H1 (cell line): ENCODE data around the gene MAP2K1. TPM values are rescaled to one million over a fixed set of nuclear protein-coding genes. Genes with fewer than 3 reads are reported as not detected.

Experiments
- CTCF ChIA-PET: fragments of 300-600 bp; sonication (Branson Sonifier 250); formaldehyde crosslinking; loops from one replicate; lab custom pipeline; 2021; ENCODE audit not compliant: partially characterized antibody; lab: Charles Lee
- POLR2A ChIA-PET: fragments of 300-600 bp; sonication (Branson Sonifier 250); formaldehyde crosslinking; loops from one replicate; lab custom pipeline; 2021; ENCODE audit warnings: inconsistent platforms; ENCODE audit not compliant: partially characterized antibody; lab: Charles Lee
- DNase-seq, 2 experiments: peaks; one replicate each; pipeline versions ENCODE4 v3.0.0 to v3.0.0-alpha.2; 2010 to 2022; ENCODE audit warnings: low spot score in 2 of 2, low read depth in 1 of 2, mixed read lengths in 1 of 2
- FAIRE-seq: peaks from 2 replicates; lab custom pipeline; 2011; peaks lifted over from hg19 to GRCh38; lab: Jason Lieb, UNC
- H2AFZ ChIP-seq: 2 replicates; pipeline ENCODE4 v1.8.1; 2012; ENCODE audit warnings: low read length, inconsistent platforms
- H2AK5ac ChIP-seq: 2 replicates; pipeline ENCODE4 v1.6.1; 2013; ENCODE audit warnings: low read depth, low read length
- H2BK120ac ChIP-seq: replicated peaks from 2 replicates; pipeline ENCODE3; 2013; ENCODE audit warnings: low read depth, low read length, inconsistent platforms
- H2BK12ac ChIP-seq: 2 replicates; pipeline ENCODE4 v1.6.1; 2013; ENCODE audit warnings: low read depth, low read length
- H2BK15ac ChIP-seq: 2 replicates; pipeline ENCODE4 v1.6.1; 2013; ENCODE audit warnings: low read length
- H2BK20ac ChIP-seq: 2 replicates; pipeline ENCODE4 v1.6.1; 2013; ENCODE audit warnings: low read length
- H2BK5ac ChIP-seq: 2 replicates; pipeline ENCODE4 v1.6.1; 2013; ENCODE audit warnings: low read depth, low read length
- H3K14ac ChIP-seq: 2 replicates; pipeline ENCODE4 v1.6.1; 2013; ENCODE audit warnings: inconsistent platforms; ENCODE audit not compliant: insufficient read length
- H3K18ac ChIP-seq: 2 replicates; pipeline ENCODE4 v1.6.1; 2013; ENCODE audit warnings: low read length; ENCODE audit errors: extremely low read depth
- H3K23ac ChIP-seq: 2 replicates; pipeline ENCODE4 v1.6.1; 2013; ENCODE audit warnings: inconsistent platforms; ENCODE audit not compliant: insufficient read length
- H3K23me2 ChIP-seq: 2 replicates; pipeline ENCODE4 v1.6.1; 2013; ENCODE audit warnings: low read depth, low read length
- H3K27ac ChIP-seq: 2 replicates; pipeline ENCODE4 v1.6.1; 2011; ENCODE audit warnings: low read depth, low read length, inconsistent platforms
- H3K27me3 ChIP-seq, 4 experiments: replicated peaks in 1 of 4; 1 replicate in 1 of 4; 2 replicates in 3 of 4; pipeline versions ENCODE4 v1.6.1 to v1.8.1; 2011 to 2013; ENCODE audit warnings: low read length in 3 of 4, mild to moderate bottlenecking in 3 of 4, inconsistent platforms in 2 of 4, mixed read lengths in 2 of 4, moderate library complexity in 1 of 4; ENCODE audit not compliant: control insufficient read depth in 3 of 4, insufficient read depth in 3 of 4; ENCODE audit errors: extremely low read depth in 1 of 4
- H3K36me3 ChIP-seq, 4 experiments: 2 replicates each; pipeline versions ENCODE4 v1.6.1 to v1.8.1; 2011 to 2013; ENCODE audit warnings: mild to moderate bottlenecking in 4 of 4, low read length in 3 of 4, moderate library complexity in 2 of 4, control low read depth in 1 of 4, inconsistent platforms in 1 of 4; ENCODE audit not compliant: insufficient read depth in 4 of 4, control insufficient read depth in 2 of 4
- H3K4ac ChIP-seq: replicated peaks from 2 replicates; pipeline ENCODE3; 2013; ENCODE audit warnings: low read length, low read depth, mixed read lengths, inconsistent platforms; ENCODE audit not compliant: insufficient read length
- H3K4me1 ChIP-seq, 4 experiments: replicated peaks in 1 of 4; 1 replicate in 1 of 4; 2 replicates in 3 of 4; pipeline versions ENCODE4 v1.6.1 to v1.8.1; 2011 to 2013; ENCODE audit warnings: low read length in 3 of 4, inconsistent platforms in 2 of 4, mixed read lengths in 1 of 4; ENCODE audit not compliant: insufficient read depth in 4 of 4, control insufficient read depth in 3 of 4
- H3K4me2 ChIP-seq, 2 experiments: 2 replicates each; pipeline versions ENCODE4 v1.6.1 to v1.8.1; 2011 to 2013; ENCODE audit warnings: low read depth in 2 of 2, low read length in 2 of 2, control low read depth in 1 of 2, inconsistent platforms in 1 of 2, mild to moderate bottlenecking in 1 of 2; ENCODE audit not compliant: insufficient read depth in 1 of 2
- H3K4me3 ChIP-seq, 4 experiments: fragments of 200-600, 300-600 bp in 1 of 4; sonication (generic), shearing (Covaris generic), sonication (Bioruptor Twin) in 1 of 4; 2 replicates each; pipeline versions ENCODE4 v1.5.1 to v1.8.1; 2011 to 2016; ENCODE audit warnings: low read length in 4 of 4, low read depth in 3 of 4, control low read depth in 2 of 4, inconsistent platforms in 2 of 4, mild to moderate bottlenecking in 2 of 4, mixed read lengths in 1 of 4, moderate library complexity in 1 of 4; ENCODE audit not compliant: insufficient read depth in 2 of 4; ENCODE audit errors: extremely low read depth in 1 of 4
- H3K56ac ChIP-seq: replicated peaks from 2 replicates; pipeline ENCODE3; 2013; ENCODE audit warnings: low read depth, mild to moderate bottlenecking, mixed read lengths, low read length, inconsistent platforms; ENCODE audit not compliant: insufficient read length
- H3K79me1 ChIP-seq: 2 replicates; pipeline ENCODE4 v1.6.1; 2013; ENCODE audit warnings: low read depth, low read length, control low read depth
- H3K79me2 ChIP-seq, 2 experiments: 2 replicates each; pipeline versions ENCODE4 v1.6.1 to v1.8.1; 2012 to 2013; ENCODE audit warnings: low read length in 2 of 2, mild to moderate bottlenecking in 2 of 2, inconsistent platforms in 1 of 2; ENCODE audit not compliant: insufficient read depth in 2 of 2, control insufficient read depth in 1 of 2
- H3K9ac ChIP-seq, 4 experiments: replicated peaks in 1 of 4; 1 replicate in 1 of 4; 2 replicates in 3 of 4; pipeline versions ENCODE4 v1.6.1 to v1.8.1; 2011 to 2013; ENCODE audit warnings: low read depth in 3 of 4, low read length in 3 of 4, control low read depth in 2 of 4, mild to moderate bottlenecking in 2 of 4, moderate library complexity in 2 of 4, inconsistent platforms in 1 of 4; ENCODE audit errors: extremely low read depth in 1 of 4
- H3K9me3 ChIP-seq, 2 experiments: 2 replicates each; pipeline versions ENCODE4 v1.6.1 to v1.8.1; 2012 to 2013; ENCODE audit warnings: mild to moderate bottlenecking in 2 of 2, moderate library complexity in 2 of 2, control low read depth in 1 of 2, inconsistent platforms in 1 of 2, low read depth in 1 of 2, low read length in 1 of 2, mixed read lengths in 1 of 2; ENCODE audit not compliant: insufficient read depth in 2 of 2
- H4K20me1 ChIP-seq, 2 experiments: replicated peaks in 1 of 2; 2 replicates each; pipeline versions ENCODE3 to v1.8.1; 2011 to 2013; ENCODE audit warnings: inconsistent platforms in 2 of 2, low read length in 2 of 2, mild to moderate bottlenecking in 1 of 2; ENCODE audit not compliant: insufficient read depth in 2 of 2, control insufficient read depth in 1 of 2
- H4K5ac ChIP-seq: 2 replicates; pipeline ENCODE4 v1.6.1; 2013; ENCODE audit warnings: low read length, low read depth, mixed read lengths, inconsistent platforms; ENCODE audit not compliant: insufficient read length
- H4K8ac ChIP-seq: 2 replicates; pipeline ENCODE4 v1.8.0; 2013; ENCODE audit warnings: mild to moderate bottlenecking, moderate library complexity, low read length, inconsistent platforms; ENCODE audit not compliant: insufficient read depth; ENCODE audit errors: extremely low read depth
- H4K91ac ChIP-seq: replicated peaks from 2 replicates; pipeline ENCODE3; 2013; ENCODE audit warnings: low read length, mixed read lengths, inconsistent platforms; ENCODE audit not compliant: insufficient read length
- EZH2 ChIP-seq: fragments of 200-600 bp; sonication (generic); IDR thresholded peaks from 2 replicates; pipeline ENCODE4 v1.7.1; 2012; ENCODE audit warnings: low read depth, mild to moderate bottlenecking, moderate library complexity, low read length, inconsistent platforms; ENCODE audit not compliant: severe bottlenecking
- GABPA ChIP-seq: IDR thresholded peaks from 2 replicates; pipeline ENCODE4 v1.6.1; 2011; ENCODE audit warnings: mild to moderate bottlenecking, low read length, moderate library complexity, borderline replicate concordance; ENCODE audit not compliant: insufficient read depth
- GTF2F1 ChIP-seq: IDR thresholded peaks from 2 replicates; pipeline ENCODE4 v1.6.1; 2012; ENCODE audit warnings: low read depth, low read length, improper control_type of control experiment, borderline replicate concordance
- JUND ChIP-seq: IDR thresholded peaks from 2 replicates; pipeline ENCODE4 v1.6.1; 2011; ENCODE audit warnings: mild to moderate bottlenecking, improper control_type of control experiment, low read length
- POLR2A ChIP-seq, 2 experiments: IDR thresholded peaks; 1 replicate in 1 of 2; 2 replicates in 1 of 2; pipeline ENCODE4 v1.6.1; 2011; ENCODE audit warnings: low read depth in 2 of 2, low read length in 2 of 2, mild to moderate bottlenecking in 2 of 2; ENCODE audit errors: control extremely low read depth in 1 of 2
- RNF2 ChIP-seq: fragments of 200-900, 300-1000 bp; sonication (generic); IDR thresholded peaks from 2 replicates; pipeline ENCODE4 v1.7.1; 2016; ENCODE audit warnings: borderline replicate concordance, low read depth, mild to moderate bottlenecking, antibody characterized with exemption, low read length; ENCODE audit not compliant: poor library complexity, severe bottlenecking; ENCODE audit errors: missing control alignments
- SAP30 ChIP-seq: fragments of 300-600 bp; sonication (generic); IDR thresholded peaks from 2 replicates; pipeline ENCODE4 v1.7.1; 2012; ENCODE audit warnings: low read length, moderate library complexity, mild to moderate bottlenecking, inconsistent platforms; ENCODE audit not compliant: insufficient read depth, insufficient replicate concordance
- TBP ChIP-seq: IDR thresholded peaks from 2 replicates; pipeline ENCODE4 v1.6.1; 2011; ENCODE audit warnings: low read depth, low read length, improper control_type of control experiment
- WGBS, 2 experiments: shearing (Covaris generic) in 1 of 2; methylation state at CpG; one replicate each; pipeline versions ENCODE4 v1.1.6 to v1.1.7; 2013 to 2015; ENCODE audit warnings: low lambda C conversion rate in 2 of 2, mixed read lengths in 2 of 2, inconsistent platforms in 1 of 2, low coverage in 1 of 2, missing lambda C conversion rate in 1 of 2; ENCODE audit not compliant: insufficient replicate concordance in 2 of 2, insufficient coverage in 1 of 2, insufficient read length in 1 of 2; ENCODE audit errors: extremely low coverage in 1 of 2, missing lambda C conversion rate in 1 of 2; 5-methylcytosine and 5-hydroxymethylcytosine counted together
- polyA plus RNA-seq, 7 experiments: library from polyadenylated mRNA; depleted of rRNA in 3 of 7; stranded (reverse) in 5 of 7; unstranded in 2 of 7; fragments of >200 nt in 5 of 7; fragments of 200-250 nt in 2 of 7; gene quantifications; 1 replicate in 5 of 7; 2 replicates in 1 of 7; 4 replicates in 1 of 7; pipeline versions ENCODE4 v1.2.1 to v1.2.3, GENCODE V29; 2011 to 2013; ENCODE audit warnings: missing spikeins in 2 of 7, mixed read lengths in 2 of 7
- total RNA-seq: library from RNA; stranded (reverse); fragmentation: NEBNext Ultra II Directional; extraction: Animal tissue kit (Norgen Biotek cat#: 25700); gene quantifications from 2 replicates; pipeline ENCODE4 v1.2.1, GENCODE V29; 2021

The MAP2K1 gene
- total and polyA plus RNA-seq, 2 of the 8 experiments (the other 6 are each of a cell fraction or from before 2014, with no cell fraction given): 54.7 to 78.2 TPM

DNA sequence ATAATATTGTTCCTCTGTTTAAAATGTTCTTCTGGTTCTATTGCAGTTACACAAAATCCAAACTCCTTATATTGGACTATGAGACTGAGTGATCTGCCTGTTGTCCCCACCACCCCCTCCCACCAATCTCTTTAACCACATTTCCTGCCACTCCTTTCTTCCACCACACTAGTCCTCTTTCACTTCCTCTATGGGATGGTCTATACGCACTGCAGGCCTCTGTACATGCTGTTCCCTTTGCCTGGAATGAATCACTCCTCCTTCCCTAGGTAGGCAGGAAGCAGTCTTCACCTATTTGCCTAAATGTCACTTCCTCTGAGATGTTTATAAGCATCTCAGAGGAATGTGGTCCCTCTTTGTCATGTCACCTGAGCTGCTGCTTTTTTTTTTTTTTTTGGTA, 4.0 kb downstream of the MAP2K1 start:
- FAIRE-seq (no peak), DNase-seq (no peak)
- Histone ChIP-seq H2BK120ac (no peak overlapping the region), H4K20me1 (peaks cover 8 to 10% of the 10 kb centered on the region in 2 experiments), H2AK5ac (no peak overlapping the region), H3K36me3 (peaks cover 0 to 3% (median 0%) of the 10 kb centered on the region in 4 experiments; a peak in 2 of 8 replicates), H3K4me1 (peaks cover 0 to 3% (median 0%) of the 10 kb centered on the region in 4 experiments; a peak in 2 of 7 replicates), H2BK15ac (no peak overlapping the region), H4K5ac (no peak overlapping the region), H3K14ac (no peak overlapping the region), H3K56ac (no peak overlapping the region), H3K9ac (no peak overlapping the region), H3K27me3 (no peaks in the 10 kb centered on the region), H4K91ac (no peak overlapping the region), H4K8ac (no peak overlapping the region), H3K9me3 (no peaks in the 10 kb centered on the region), H3K4ac (no peak overlapping the region), H2BK5ac (no peak overlapping the region), H2BK20ac (no peak overlapping the region), H3K4me2 (no peak overlapping the region), H2AFZ (no peak overlapping the region), H3K23ac (no peak overlapping the region), H3K18ac (no peak overlapping the region), H3K27ac (no peak overlapping the region), H3K79me1 (peaks cover 24% of the 10 kb centered on the region), H3K23me2 (peaks cover 3% of the 10 kb centered on the region), H2BK12ac (no peak overlapping the region), H3K4me3 (no peak overlapping the region), H3K79me2 (peaks cover 35 to 82% of the 10 kb centered on the region in 2 experiments)
- ChIA-PET POLR2A (interaction anchor here (0.8 to 1.0 kb wide), 2 partner anchors 107 to 113 kb away, joined by 3 read pairs; partner anchors contain the start of gene SNAPC5), CTCF (interaction anchor here (1.2 to 1.5 kb wide), 2 partner anchors 35 to 108 kb away, joined by 3 read pairs; no protein-coding TSS in a partner anchor)
- WGBS, 2 experiments: 86% methylated on average over 1 of the region's 1 CpG; no CpG with 5 or more reads in 1 of the 2 experiments
- TF ChIP-seq POLR2A (IDR thresholded peaks at IDR 0.05; ENCODE audit: control extremely low read depth in 1 of 2, low read depth in 2 of 2, low read length in 2 of 2) (no peak), EZH2 (no peak), GTF2F1 (no peak), TBP (no peak), RNF2 (no peak), GABPA (no peak), JUND (no peak), SAP30 (no peak)
